HG03159 (cell line): ENCODE data around the gene AGAP4.
"Not testable (repeated sequence)": the region's sequence is repeated elsewhere in the genome, so short reads cannot be mapped to it uniquely, and the experiment has no call there.

Source experiments
- ATAC-seq: cut with Tn5 transposase; IDR thresholded peaks from one replicate; pipeline ENCODE4 v1.9.1; 2021; ENCODE audit warnings: mild to moderate bottlenecking, moderate library complexity; ENCODE audit not compliant: unreplicated experiment

The AGAP4 gene

DNA sequence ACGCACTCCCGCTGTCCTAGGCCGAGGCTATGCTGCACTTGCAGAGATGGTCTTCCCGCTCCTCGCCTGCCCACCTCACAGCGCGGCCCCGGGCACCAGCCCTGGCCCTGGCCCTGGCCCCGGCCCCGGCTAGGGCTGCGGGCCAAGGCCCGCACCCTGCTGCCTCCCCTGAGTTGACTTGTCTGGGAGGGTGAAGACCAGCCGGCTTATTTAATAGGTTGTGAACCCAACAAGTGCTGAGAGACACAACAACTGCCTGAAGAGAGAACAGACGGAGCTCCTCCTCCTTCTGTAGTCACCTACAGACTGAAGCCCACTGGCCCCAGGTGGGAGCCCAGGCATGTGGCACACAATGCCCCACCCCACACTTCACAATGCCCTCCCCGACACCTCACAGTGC is at the start of gene AGAP4:
TSS of gene AGAP4 (minus strand) at position 101 of the 400 bp plus-strand sequence. CDS start 153 bp downstream, outside the sequence.
- not testable (repeated sequence) for ATAC-seq

DNA sequence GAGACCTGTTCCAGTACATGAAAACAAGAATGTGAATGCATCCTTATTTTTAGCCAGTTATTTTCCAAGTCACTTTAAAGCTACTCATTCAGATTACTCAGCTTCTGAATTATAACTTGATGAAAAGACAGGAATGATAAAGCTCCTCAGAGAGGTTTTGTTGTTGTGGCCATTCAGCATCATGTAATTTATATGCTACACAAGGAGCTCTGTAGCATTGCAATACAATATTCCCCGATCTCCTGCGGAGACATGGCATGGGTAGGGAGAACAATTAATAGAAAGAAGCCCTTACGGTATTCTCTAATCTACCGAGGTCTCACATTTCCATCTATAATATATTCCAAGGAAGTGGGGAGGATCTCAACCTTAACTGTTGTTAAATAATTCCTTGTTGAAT is 43.4 kb upstream of the AGAP4 start:
- ATAC-seq: not testable (repeated sequence)

DNA sequence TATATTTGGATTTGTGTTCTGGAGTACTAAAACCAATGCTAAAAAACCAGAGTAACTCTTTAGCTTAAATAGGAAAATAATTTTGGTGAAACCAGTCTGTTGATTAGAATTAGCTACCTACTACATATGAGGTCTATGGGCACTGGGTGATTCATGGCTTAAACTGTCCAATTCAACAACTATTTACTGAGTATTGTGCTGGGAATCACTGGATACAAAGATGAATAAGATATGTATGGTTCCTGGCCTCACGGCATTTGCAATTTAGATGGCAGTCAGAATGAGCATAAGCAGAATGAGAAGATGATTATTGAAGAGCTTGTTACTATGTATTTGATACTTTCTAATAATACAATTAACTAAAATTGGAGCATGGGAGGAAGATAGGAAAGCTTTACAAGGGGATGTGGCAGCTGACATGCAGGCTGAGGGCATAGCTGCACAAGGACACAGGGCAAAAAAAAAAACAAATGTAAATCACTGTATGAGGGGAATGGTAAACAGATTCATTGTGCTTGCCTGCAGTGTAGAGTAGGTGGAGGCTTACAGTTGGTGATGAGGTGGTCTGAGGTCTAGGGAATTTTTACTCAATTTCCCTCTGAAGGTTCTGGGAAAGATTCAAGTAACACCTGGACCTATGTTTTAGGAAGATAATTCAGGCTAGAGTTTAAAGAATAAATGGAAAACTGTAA is 42.4 kb upstream of the AGAP4 start:
- not testable (repeated sequence) for ATAC-seq

DNA sequence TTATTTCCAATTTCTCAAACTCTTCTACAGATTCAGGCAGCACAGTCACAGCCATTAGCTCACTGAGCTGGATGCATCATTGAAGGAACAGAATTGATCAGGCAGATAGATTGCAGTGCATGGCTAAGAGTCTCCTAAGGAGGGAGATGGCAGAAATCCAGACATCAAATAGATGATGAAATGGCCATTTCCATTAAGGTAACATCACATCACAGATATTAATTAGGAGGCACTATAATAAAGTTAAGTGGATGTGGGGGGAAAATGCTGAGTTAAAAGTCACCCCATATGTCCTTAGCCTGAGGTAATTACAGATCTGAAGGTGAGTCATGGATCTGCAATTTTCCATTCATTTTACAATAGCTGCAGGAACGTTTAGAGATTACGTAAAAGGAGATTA is 35.6 kb upstream of the AGAP4 start:
- ATAC-seq: not testable (repeated sequence)

DNA sequence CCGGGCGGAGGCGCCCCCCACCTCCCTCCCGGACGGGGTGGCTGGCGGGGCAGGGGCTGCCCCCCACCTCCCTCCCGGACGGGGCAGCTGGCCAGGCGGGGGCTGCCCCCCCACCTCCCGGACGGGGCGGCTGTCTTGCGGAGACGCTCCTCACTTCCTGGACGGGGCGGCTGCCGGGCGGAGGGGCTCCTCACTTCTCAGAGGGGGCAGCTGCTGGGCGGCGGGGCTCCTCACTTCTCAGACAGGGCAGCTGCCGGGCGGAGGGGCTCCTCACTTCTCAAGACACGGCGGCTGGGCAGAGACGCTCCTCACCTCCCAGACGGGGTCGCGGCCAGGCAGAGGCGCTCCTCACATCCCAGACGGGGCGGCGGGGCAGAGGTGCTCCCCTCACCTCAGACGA is 18.1 kb upstream of the AGAP4 start:
- ATAC-seq: not testable (repeated sequence)

DNA sequence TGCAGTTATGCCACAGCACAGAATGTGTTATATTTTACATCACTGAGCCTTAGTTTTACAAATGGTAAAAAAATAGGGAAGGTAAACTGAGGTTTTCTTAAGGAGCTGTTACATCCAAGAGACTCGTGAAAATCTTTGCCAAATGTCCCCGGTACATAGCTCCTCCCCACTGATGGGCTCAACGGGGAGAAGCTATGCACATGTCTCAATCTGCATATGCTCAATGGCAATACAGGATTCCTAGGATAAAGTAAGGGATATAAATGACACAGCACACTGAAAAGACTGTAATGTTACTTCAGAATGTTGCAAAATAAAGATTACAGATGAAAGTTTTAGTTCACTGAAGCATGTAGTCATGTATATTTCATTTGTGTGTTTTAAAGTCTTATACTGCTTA is 17.0 kb upstream of the AGAP4 start:
- ATAC-seq: not testable (repeated sequence)

DNA sequence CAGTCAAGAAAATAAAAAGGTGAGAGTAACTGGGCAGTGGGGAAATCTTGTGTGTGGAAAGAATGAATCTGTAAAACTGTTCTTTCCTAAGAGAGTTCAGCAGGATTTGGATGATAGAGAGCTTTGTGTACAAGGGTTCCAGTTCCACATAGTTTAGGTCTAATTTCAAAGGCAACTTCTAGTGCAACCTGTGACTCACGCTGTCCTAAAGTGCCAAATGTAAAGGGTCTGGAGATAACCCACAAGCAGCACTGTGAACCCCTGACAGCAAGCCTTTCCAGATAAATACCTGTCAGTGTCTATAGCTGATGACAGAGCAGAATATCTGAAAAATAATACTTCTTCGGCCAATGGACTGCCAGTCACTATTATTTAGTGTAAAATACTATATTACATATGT is 16.3 kb upstream of the AGAP4 start:
- ATAC-seq: not testable (repeated sequence)

DNA sequence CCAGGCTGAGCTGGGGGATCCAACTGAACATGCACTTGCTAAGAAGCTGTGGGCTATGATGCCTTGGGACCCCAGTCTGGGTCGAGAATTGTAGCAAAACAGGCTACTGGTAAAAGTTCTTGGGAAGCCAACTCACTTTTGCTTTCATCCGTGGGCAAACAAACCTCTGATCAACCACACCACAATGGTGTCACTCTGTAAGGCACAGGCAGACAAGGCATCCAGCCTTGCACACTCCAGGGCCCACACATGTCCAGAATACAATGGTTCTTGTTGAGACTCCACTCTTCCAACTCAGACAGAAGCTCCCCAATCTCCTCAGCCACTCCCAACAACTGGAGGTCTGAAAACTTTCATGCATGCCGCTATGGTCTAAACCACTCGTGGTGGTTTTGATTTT is 10.6 kb upstream of the AGAP4 start:
- ATAC-seq: not testable (repeated sequence)

DNA sequence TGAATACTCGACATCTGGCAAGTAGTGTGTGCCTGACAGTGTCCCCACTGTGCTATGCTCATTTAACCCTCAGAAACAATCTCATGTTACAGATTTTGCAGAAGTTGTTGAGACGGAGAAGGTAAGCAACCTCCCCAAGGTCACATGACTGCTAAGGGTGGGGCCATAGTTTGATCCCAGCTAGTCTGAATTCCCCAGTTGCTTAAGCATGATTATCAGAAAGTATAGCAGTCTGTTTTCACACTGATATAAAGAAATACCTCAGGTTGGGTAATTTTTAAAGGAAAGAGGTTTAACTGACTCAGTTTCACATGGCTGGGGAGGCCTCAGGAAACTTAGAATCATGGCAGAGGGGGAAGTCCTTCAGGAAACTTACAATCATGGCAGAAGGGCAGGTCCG is 1.2 kb upstream of the AGAP4 start:
- ATAC-seq: not testable (repeated sequence)

DNA sequence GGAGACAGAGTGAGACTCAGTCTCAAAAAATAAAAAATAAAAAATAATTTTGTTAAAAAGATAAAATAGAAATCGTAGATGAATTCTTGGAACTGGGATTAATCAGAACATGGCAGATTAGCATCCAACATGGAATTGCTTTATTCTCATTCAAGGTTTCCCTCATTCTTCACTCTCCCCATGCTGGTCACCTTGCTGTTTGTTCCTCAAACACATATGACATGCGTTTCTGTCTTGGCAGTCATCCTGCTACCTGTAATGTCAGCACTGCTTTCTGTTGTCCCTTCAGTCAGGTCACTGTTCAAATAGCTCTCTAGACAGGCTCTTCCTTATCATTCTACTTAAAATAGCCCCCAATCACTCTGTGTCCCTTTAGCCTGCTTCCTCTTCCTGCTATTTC is 24.4 kb downstream of the AGAP4 start:
- not testable (repeated sequence) for ATAC-seq

DNA sequence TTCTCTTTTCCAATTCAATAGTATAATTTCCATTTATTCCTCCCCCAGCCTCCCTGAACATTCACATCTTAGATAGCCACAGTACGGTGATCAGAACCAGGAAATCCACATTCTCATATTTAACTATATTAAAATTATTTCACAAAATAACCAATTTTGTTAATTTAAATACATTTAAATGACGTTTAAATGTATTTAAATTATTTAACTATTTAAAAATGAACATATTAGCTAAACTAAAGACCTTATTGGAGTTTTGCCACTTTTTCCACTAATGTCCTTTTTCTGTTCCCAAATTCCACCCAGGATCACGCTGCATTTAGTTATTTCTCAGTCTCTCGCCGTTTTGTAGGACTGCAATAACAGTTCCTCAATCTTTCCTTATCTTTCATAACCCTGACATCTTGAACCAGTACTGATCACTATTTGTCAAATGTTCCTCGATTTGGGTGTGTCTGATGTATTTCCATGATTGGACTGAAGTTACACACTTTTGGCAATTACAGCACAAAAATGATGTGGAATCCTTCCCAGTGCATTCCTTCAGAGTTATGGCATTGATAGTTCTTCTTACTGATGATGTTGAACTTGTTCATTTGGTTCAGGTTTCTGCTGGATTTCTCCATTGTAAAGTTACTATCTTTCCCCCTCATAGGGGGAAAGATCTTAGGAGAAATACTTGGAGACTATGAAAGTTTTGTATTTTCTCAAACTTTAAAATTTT is 27.0 kb downstream of the AGAP4 start:
- ATAC-seq: not testable (repeated sequence)

DNA sequence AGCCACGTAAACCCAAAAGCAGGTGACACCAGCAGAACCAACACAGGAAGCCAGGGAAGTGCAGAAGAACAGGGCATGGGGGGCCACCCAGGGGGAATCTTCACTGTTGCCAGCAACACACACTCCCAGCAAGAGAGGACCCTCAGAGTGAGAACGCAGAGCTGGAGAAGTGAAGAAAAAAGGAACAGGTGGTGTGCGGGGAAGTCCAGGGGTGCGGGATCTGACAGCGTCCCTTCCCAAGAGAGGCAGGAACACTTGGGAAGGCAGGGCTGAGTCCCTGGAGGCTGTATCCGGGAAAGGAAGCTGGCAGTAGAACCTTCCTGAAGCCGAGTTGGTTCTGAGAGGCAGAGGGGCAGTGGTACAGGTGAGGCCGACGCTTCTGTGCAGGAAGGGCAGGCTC is 27.7 kb downstream of the AGAP4 start:
- ATAC-seq: no peak

DNA sequence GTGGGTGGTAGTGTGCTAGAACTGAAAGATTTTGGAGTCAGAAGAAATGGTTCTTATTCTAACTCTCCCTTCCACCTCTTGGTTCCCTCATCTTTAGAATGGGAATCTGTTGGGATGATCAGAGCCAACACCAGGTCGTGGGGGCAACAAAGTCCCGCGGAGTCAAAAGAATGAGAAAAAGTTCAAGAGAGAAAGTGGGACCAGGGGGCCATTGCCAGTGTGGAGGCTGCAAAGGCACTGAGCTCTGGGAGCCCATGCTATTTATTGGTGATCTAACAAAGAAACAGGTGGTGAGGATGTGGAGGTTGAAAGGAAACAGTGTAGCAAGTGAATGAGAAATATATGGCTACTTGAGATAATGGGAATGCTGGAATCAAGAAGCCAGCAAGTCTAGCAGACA is 29.4 kb downstream of the AGAP4 start:
- ATAC-seq: no peak

DNA sequence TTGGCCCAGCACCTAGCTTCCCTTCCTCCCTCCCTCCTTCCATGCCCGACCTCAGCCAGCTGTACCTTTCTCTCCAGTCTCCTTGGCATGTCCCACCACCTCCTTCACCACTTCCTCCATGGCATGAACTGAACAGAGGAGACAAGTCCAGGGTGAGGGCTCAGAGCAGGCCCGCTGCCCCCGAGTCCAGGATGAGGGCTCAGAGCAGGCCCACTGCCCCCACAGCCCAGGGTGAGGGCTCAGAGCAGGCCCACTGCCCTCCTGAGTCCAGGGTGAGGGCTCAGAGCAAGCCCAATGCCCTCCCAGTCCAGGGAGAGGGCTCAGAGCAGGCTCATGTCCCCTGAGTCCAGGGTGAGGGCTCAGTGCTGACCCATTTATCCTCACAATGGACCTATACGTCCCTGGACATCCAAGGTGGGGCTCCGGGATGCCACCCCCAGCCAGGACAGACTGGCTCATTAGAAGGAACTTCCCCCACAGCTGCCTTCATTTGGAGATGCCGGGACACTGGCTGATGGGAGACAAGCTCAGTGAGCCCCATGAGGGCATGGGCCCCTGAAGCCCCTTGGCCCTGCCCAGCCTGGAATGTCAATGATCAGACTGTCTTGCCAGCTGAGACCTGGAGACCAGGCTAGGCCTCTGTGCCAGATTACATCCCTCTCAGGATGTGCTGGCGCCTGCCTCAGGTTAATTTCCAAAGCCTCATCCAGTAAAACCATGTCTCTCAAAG is 30.0 kb downstream of the AGAP4 start:
- no peak for ATAC-seq

DNA sequence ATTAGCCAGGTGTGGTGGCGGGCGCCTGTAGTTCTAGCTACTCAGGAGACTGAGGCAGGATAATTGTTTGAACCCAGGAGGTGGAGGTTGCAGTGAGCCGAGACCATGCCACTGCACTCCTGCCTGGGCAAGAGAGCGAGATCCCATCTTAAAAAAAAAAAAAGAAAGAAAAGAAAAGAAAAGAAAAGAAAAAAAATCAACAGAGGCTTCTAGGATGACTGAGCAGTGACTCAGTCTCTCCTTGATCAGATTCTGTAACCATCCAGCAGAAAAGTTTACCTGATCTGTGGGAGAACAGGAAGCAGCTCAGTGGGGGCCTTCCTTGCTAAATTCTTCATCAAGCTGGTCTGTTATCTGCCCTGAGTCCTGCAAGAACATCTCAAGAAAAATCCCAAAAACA is 33.2 kb downstream of the AGAP4 start:
- ATAC-seq: not testable (repeated sequence)

DNA sequence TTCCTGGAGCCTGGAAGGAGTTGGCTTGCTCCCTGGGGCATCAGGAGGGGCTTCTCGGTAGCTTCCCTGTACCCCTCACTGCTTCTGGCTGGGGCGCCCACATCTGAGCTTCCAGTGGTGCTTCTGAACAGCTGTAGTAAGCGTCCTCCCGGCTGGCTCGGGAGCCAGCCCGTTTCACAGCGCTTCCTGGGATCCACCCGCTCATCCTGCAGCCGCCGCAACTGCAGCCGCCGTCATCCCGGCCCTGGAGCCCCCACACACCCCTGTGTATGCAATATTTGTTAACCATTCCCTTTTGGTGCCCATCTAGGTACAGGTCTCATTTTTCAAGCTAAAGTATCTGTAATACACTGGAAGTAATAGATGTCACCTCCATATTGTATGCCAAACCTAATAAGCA is 34.3 kb downstream of the AGAP4 start:
- not testable (repeated sequence) for ATAC-seq

DNA sequence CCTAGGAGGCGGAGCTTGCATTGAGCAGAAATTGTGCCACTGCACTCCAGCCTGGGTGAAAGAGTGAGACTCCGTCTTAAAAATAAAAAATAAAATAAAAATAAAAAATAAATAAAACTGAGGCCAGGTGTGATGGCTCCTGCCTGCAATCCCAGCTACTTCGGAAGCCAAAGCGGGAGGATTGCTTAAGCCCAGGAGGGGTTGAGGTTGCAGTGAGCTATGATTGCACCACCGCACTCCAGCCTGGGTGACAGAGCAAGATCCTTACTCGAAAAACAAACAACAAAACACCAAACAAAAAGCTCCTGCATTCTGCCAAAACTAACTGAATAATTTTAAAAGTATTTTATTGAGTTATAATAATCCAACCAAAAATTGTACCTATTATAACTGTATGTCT is 36.2 kb downstream of the AGAP4 start:
- no peak for ATAC-seq

DNA sequence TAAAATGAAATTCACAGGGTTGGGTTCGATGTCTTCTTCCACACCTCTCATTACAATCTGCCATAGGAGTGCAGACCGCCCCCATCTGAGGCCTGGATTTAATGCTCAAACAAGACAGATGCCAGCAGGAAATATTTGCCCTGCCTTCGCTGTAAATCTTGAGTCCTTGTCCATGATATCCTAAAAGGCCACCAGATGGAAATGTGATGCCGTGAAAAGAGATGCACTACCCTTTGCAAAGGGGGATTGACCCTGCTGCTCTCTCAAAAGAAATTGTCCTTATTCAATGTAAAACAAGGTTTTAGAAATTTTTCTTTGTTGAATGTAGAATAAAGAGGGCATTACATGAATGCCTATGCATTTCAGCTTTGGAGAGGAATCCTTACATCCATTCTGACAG is 37.5 kb downstream of the AGAP4 start:
- no peak for ATAC-seq

DNA sequence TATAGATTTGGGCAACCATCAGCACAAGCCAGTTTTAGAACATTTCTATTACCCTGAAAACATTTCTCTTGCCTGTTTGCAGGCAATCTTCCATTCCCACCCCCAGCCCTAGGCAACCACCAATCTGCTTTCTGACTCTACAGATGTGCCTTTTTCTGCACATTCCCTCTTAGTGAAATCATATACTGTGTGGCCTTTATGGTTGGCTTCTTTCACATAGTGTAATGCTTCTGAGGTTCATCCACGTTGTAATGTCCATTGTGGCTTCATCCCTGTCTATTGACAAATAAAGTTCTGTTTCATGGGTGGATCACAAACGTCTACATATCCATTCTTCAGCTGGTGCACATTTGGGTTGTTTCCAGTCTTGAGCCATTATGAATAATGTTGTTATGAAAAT is 42.3 kb downstream of the AGAP4 start:
- not testable (repeated sequence) for ATAC-seq

DNA sequence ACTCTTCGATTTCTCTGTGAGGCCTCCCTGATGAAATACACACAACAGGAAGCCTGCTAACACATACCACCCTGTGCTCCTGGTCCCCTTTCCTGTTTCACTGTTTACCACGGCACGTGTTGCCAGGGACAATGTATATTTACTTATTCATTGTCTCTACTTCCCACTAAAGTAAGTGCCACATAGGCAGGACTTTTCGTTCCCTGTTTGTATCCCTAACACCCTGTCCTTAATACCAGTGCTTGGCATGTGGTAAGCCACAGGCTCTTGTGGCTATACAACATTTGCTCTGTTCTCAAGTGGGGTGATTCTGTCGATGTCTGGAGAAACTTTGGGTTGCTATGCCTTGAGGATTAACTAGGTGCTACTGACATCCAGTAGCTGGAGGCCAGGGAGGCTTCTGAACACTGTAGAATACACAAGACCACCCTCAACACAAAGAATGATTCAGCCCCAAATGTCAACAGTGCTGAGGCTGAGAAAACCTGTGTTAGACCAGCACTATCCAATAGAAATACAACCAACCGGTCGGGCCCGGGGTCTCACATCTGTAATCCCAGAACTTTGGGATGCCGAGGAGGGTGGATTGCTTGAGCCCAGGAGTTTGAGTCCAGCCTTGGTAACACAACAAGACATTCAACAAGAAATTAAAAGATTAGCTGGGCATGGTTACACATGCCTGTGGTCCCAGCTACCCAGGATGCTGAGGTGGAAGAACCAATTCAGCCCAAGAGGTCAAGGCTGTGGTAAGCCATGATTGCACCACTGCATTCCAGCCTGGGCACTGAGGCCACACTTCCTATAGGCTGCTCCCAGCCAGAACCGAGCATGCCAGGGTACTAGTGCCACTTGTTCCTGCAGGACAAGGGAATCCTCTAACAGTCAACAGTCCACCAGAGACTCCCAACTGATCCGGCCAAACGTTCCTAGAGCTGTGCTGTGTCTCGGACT is 44.0 kb downstream of the AGAP4 start:
- ATAC-seq: not testable (repeated sequence)

DNA sequence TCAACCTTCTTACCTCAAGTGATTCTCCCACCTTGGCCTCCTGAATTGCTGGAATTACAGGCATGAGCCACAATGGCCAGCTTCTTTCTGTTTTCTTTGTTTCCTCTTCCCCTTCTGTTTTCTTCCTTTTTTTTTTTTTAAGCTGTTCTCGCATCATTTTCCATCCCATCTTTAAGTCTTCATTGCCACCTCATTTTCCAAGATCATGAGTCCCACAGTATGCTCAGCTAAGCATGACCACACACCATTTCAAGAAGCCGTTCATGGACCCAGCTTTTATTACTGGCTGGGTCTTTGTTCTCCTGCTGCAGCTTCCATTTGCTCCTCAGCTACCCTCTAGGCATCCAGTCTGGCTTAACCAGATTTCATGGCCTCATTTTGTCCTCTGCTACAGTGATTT is 52.5 kb downstream of the AGAP4 start:
- ATAC-seq: not testable (repeated sequence)
